KOPT-K1 (cell line): Measurements from ENCODE around the gene CEACAM21.

Source experiments
- H3K27ac ChIP-seq: fragments of 200-600 bp; sonication (generic); 2 replicates; pipeline ENCODE4 v1.5.1; 2016; ENCODE audit warnings: antibody characterized with exemption, mild to moderate bottlenecking, low read depth, low read length; ENCODE audit not compliant: poor library complexity, severe bottlenecking
- H3K36me3 ChIP-seq: fragments of 200-600 bp; sonication (generic); 2 replicates; pipeline ENCODE4 v1.5.1; 2017; ENCODE audit warnings: antibody characterized with exemption, mild to moderate bottlenecking, low read length, moderate library complexity; ENCODE audit not compliant: insufficient read depth
- H3K9me3 ChIP-seq: fragments of 200-600 bp; sonication (generic); 2 replicates; pipeline ENCODE4 v1.5.1; 2017; ENCODE audit warnings: antibody characterized with exemption, low read length, mild to moderate bottlenecking; ENCODE audit not compliant: insufficient read depth, poor library complexity, severe bottlenecking

CEACAM21 gene

GRCh38 chr19:41587101-41587837, 11.3 kb downstream of the CEACAM21 start:
- peaks cover 20% of the 10 kb centered on the region for H3K9me3 ChIP-seq
- H3K36me3 ChIP-seq: no peaks in the 10 kb centered on the region
- H3K27ac ChIP-seq: no peak overlapping the region

- Histone ChIP-seq H3K9me3 (peaks cover 15% of the 10 kb centered on the region), H3K27ac (no peak overlapping the region), H3K36me3 (no peaks in the 10 kb centered on the region)
Measured at GRCh38 chr19:41587838-41588210, 11.9 kb downstream of the CEACAM21 start.

GRCh38 chr19:41588497-41589209, 12.7 kb downstream of the CEACAM21 start:
- no peak overlapping the region for H3K27ac ChIP-seq
- H3K36me3 ChIP-seq: no peaks in the 10 kb centered on the region
- peaks cover 7% of the 10 kb centered on the region for H3K9me3 ChIP-seq

GRCh38 chr19:41589371-41589770, 13.4 kb downstream of the CEACAM21 start:
- Histone ChIP-seq H3K9me3 (peaks cover 1% of the 10 kb centered on the region), H3K27ac (no peak overlapping the region), H3K36me3 (no peaks in the 10 kb centered on the region)

- Histone ChIP-seq H3K9me3 (no peaks in the 10 kb centered on the region), H3K36me3 (no peaks in the 10 kb centered on the region), H3K27ac (no peak overlapping the region)
Measured at GRCh38 chr19:41590936-41591335, 15.0 kb downstream of the CEACAM21 start.

- no peak overlapping the region for H3K27ac ChIP-seq
- no peaks in the 10 kb centered on the region for H3K9me3 ChIP-seq
- no peaks in the 10 kb centered on the region for H3K36me3 ChIP-seq
Measured at GRCh38 chr19:41591951-41592562, 16.1 kb downstream of the CEACAM21 start.

GRCh38 chr19:41595258-41595889, 19.4 kb downstream of the CEACAM21 start:
- Histone ChIP-seq H3K36me3 (no peaks in the 10 kb centered on the region), H3K9me3 (no peaks in the 10 kb centered on the region), H3K27ac (no peak overlapping the region)

GRCh38 chr19:41595890-41596280, 19.9 kb downstream of the CEACAM21 start:
- H3K9me3 ChIP-seq: no peaks in the 10 kb centered on the region
- no peak overlapping the region for H3K27ac ChIP-seq
- H3K36me3 ChIP-seq: no peaks in the 10 kb centered on the region

GRCh38 chr19:41597600-41598041, 21.7 kb downstream of the CEACAM21 start:
- no peak overlapping the region for H3K27ac ChIP-seq
- H3K9me3 ChIP-seq: no peaks in the 10 kb centered on the region

GRCh38 chr19:41599175-41599966, 23.4 kb downstream of the CEACAM21 start:
- H3K27ac ChIP-seq: no peak overlapping the region
- H3K9me3 ChIP-seq: no peaks in the 10 kb centered on the region
- H3K36me3 ChIP-seq: no peaks in the 10 kb centered on the region

More at GRCh38 chr19:41597600-41598041, 21.7 kb downstream of the CEACAM21 start:
- no peaks in the 10 kb centered on the region for H3K36me3 ChIP-seq

GRCh38 chr19:41601771-41602170, 25.8 kb downstream of the CEACAM21 start:
- no peaks in the 10 kb centered on the region for H3K36me3 ChIP-seq
- no peak overlapping the region for H3K27ac ChIP-seq
- no peaks in the 10 kb centered on the region for H3K9me3 ChIP-seq

- Histone ChIP-seq H3K9me3 (no peaks in the 10 kb centered on the region), H3K36me3 (no peaks in the 10 kb centered on the region), H3K27ac (no peak overlapping the region)
Measured at GRCh38 chr19:41604831-41605230, 28.9 kb downstream of the CEACAM21 start.

- no peaks in the 10 kb centered on the region for H3K9me3 ChIP-seq
- H3K36me3 ChIP-seq: no peaks in the 10 kb centered on the region
- H3K27ac ChIP-seq: no peak overlapping the region
Measured at GRCh38 chr19:41606215-41606837, 30.4 kb downstream of the CEACAM21 start.

GRCh38 chr19:41607668-41608067, 31.7 kb downstream of the CEACAM21 start:
- Histone ChIP-seq H3K27ac (no peak overlapping the region), H3K36me3 (no peaks in the 10 kb centered on the region), H3K9me3 (no peaks in the 10 kb centered on the region)
